22Rv1 (cell line): ENCODE measurements around the gene CC2D2A.

Source experiments
- CTCF ChIP-seq: fragments of 450-650 bp; IDR thresholded peaks from 2 replicates; pipeline ENCODE4 v1.5.1; 2017; ENCODE audit warnings: mild to moderate bottlenecking
- ZFX ChIP-seq: fragments of 450-650 bp; IDR thresholded peaks from 2 replicates; pipeline ENCODE4 v1.6.1; 2017; ENCODE audit warnings: antibody characterized with exemption, borderline replicate concordance

GRCh38 chr4:15636818-15637217 lies 167.1 kb downstream of the CC2D2A start:
- TF ChIP-seq CTCF (no peak), ZFX (no peak)
